Liver (tissue), 9 donors: Measurements from ENCODE around the gene TMEM141. TPM values are rescaled to one million over a fixed set of nuclear protein-coding genes. Genes with fewer than 3 reads are reported as not detected.
A peak's percentile ranks its signal among the peaks of the same experiment; 100 is the strongest.
"Not testable (repeated sequence)": the region's sequence is repeated elsewhere in the genome, so short reads cannot be mapped to it uniquely, and the experiment has no call there.

Source experiments
- DNase-seq: peaks from one replicate; pipeline ENCODE4 v3.0.0-alpha.2; 2017; ENCODE audit warnings: low spot score
- H3K27ac ChIP-seq, 2 donors: one replicate each; pipeline ENCODE4 v1.7.0; 2013; ENCODE audit warnings: inconsistent platforms in 2 of 2, low read length in 2 of 2, control low read depth in 1 of 2, low read depth in 1 of 2, mild to moderate bottlenecking in 1 of 2
- H3K27me3 ChIP-seq, 4 donors: one replicate each; pipeline versions ENCODE4 v1.6.1 to v1.7.0; 2013; ENCODE audit warnings: low read length in 3 of 4, inconsistent platforms in 1 of 4, mild to moderate bottlenecking in 1 of 4, moderate library complexity in 1 of 4; ENCODE audit not compliant: control insufficient read depth in 4 of 4, insufficient read depth in 4 of 4
- H3K36me3 ChIP-seq, 4 donors: one replicate each; pipeline versions ENCODE4 v1.6.1 to v1.7.0; 2013; ENCODE audit warnings: low read length in 3 of 4, mild to moderate bottlenecking in 3 of 4, low read depth in 1 of 4, moderate library complexity in 1 of 4; ENCODE audit not compliant: control insufficient read depth in 4 of 4, insufficient read depth in 3 of 4
- H3K4me1 ChIP-seq, 4 donors: one replicate each; pipeline versions ENCODE4 v1.6.1 to v1.7.0; 2013; ENCODE audit warnings: low read length in 3 of 4, mild to moderate bottlenecking in 3 of 4, moderate library complexity in 1 of 4; ENCODE audit not compliant: control insufficient read depth in 4 of 4, insufficient read depth in 4 of 4
- H3K4me3 ChIP-seq, 3 donors: one replicate each; pipeline versions ENCODE4 v1.6.1 to v1.7.0; 2013; ENCODE audit warnings: low read length in 3 of 3, control low read depth in 1 of 3, low read depth in 1 of 3, mild to moderate bottlenecking in 1 of 3
- H3K9ac ChIP-seq, 2 donors: one replicate each; pipeline ENCODE4 v1.7.0; 2013; ENCODE audit warnings: low read length in 2 of 2, mild to moderate bottlenecking in 2 of 2, moderate library complexity in 2 of 2, control low read depth in 1 of 2, low read depth in 1 of 2
- H3K9me3 ChIP-seq, 4 donors: one replicate each; pipeline versions ENCODE4 v1.6.1 to v1.7.0; 2013; ENCODE audit warnings: low read length in 3 of 4; ENCODE audit not compliant: control insufficient read depth in 4 of 4
- ATF3 ChIP-seq: IDR thresholded peaks from 2 replicates; pipeline ENCODE4 v1.6.1; 2016; ENCODE audit warnings: antibody characterized with exemption
- CTCF ChIP-seq: fragments of 150-350 bp; IDR thresholded peaks from 2 replicates; pipeline ENCODE4 v1.5.1; 2017; ENCODE audit warnings: improper control_type of control experiment, low read depth, low read length; ENCODE audit not compliant: missing input control
- EGR1 ChIP-seq, 2 donors: IDR thresholded peaks; 2 replicates each; pipeline ENCODE4 v1.6.1; 2016 to 2018; ENCODE audit warnings: antibody characterized with exemption in 2 of 2, low read depth in 2 of 2
- FOXA1 ChIP-seq: IDR thresholded peaks from 2 replicates; pipeline ENCODE4 v1.6.1; 2016; ENCODE audit warnings: antibody characterized with exemption
- FOXA2 ChIP-seq: IDR thresholded peaks from 2 replicates; pipeline ENCODE4 v1.6.1; 2016; ENCODE audit warnings: antibody characterized with exemption
- GABPA ChIP-seq, 2 donors: IDR thresholded peaks in 1 of 2; conservative IDR thresholded peaks in 1 of 2; 2 replicates each; pipeline ENCODE4 v1.6.1; 2016; ENCODE audit warnings: antibody characterized with exemption in 2 of 2, mild to moderate bottlenecking in 1 of 2, moderate library complexity in 1 of 2
- HNF4A ChIP-seq, 2 donors: conservative IDR thresholded peaks; 2 replicates each; pipeline ENCODE4 v1.6.1; 2016; ENCODE audit warnings: antibody characterized with exemption in 2 of 2, mild to moderate bottlenecking in 2 of 2
- HNF4G ChIP-seq: IDR thresholded peaks from 2 replicates; pipeline ENCODE4 v1.6.1; 2016; ENCODE audit warnings: antibody characterized with exemption
- JUND ChIP-seq, 2 donors: IDR thresholded peaks; 2 replicates each; pipeline ENCODE4 v1.6.1; 2016; ENCODE audit warnings: antibody characterized with exemption in 2 of 2
- MAX ChIP-seq: IDR thresholded peaks from 2 replicates; pipeline ENCODE4 v1.6.1; 2016; ENCODE audit warnings: antibody characterized with exemption
- NR2F2 ChIP-seq: IDR thresholded peaks from 2 replicates; pipeline ENCODE4 v1.6.1; 2016; ENCODE audit warnings: antibody characterized with exemption
- RAD21 ChIP-seq, 2 donors: IDR thresholded peaks; 2 replicates each; pipeline ENCODE4 v1.6.1; 2016; ENCODE audit warnings: antibody characterized with exemption in 2 of 2, mild to moderate bottlenecking in 2 of 2
- RXRA ChIP-seq, 2 donors: IDR thresholded peaks; 2 replicates each; pipeline ENCODE4 v1.6.1; 2017 to 2018; ENCODE audit warnings: antibody characterized with exemption in 2 of 2, mild to moderate bottlenecking in 1 of 2
- SP1 ChIP-seq: IDR thresholded peaks from 2 replicates; pipeline ENCODE4 v1.6.1; 2018; ENCODE audit warnings: antibody characterized with exemption, mild to moderate bottlenecking
- TAF1 ChIP-seq: conservative IDR thresholded peaks from 2 replicates; pipeline ENCODE4 v1.6.1; 2016; ENCODE audit warnings: antibody characterized with exemption, mild to moderate bottlenecking
- YY1 ChIP-seq: IDR thresholded peaks from 2 replicates; pipeline ENCODE4 v1.6.1; 2016; ENCODE audit warnings: antibody characterized with exemption, mild to moderate bottlenecking
- WGBS: extraction: QIAGEN DNeasy Blood & Tissue Kit; methylation state at CpG from one replicate; pipeline ENCODE4 v1.1.7; 2013; 5-methylcytosine and 5-hydroxymethylcytosine counted together
- polyA plus RNA-seq, 2 donors: library from polyadenylated mRNA; stranded (reverse) in 1 of 2; unstranded in 1 of 2; fragments of 200-250 nt in 1 of 2; fragments of >200 nt in 1 of 2; fragmentation: Nextera tagmentation in 1 of 2; extraction: Ambion mirVana in 1 of 2; gene quantifications; one replicate each; pipeline versions ENCODE4 v1.2.1 to v1.2.3, GENCODE V29; 2013 to 2015
- total RNA-seq, 2 donors: library from RNA; depleted of rRNA; stranded (reverse); fragments of >200 nt; gene quantifications; one replicate each; pipeline ENCODE4 v1.2.3, GENCODE V29; 2014
- TF ChIP-seq, protein P1 (sequence below): IDR thresholded peaks from 2 replicates; pipeline ENCODE4 v1.6.1; 2016; ENCODE audit warnings: antibody characterized with exemption
- TF ChIP-seq, protein P2 (sequence below): IDR thresholded peaks from 2 replicates; pipeline ENCODE4 v1.6.1; 2016; ENCODE audit warnings: antibody characterized with exemption, mild to moderate bottlenecking
- donor health status: healthy.
- donor health status: healthy.
- donor health status: healthy.
- donor health status: healthy.
- donor health status: healthy.

TMEM141 gene
- total and polyA plus RNA-seq, 4 donors = 32.2 to 74.7 (median 66.2) TPM

DNA sequence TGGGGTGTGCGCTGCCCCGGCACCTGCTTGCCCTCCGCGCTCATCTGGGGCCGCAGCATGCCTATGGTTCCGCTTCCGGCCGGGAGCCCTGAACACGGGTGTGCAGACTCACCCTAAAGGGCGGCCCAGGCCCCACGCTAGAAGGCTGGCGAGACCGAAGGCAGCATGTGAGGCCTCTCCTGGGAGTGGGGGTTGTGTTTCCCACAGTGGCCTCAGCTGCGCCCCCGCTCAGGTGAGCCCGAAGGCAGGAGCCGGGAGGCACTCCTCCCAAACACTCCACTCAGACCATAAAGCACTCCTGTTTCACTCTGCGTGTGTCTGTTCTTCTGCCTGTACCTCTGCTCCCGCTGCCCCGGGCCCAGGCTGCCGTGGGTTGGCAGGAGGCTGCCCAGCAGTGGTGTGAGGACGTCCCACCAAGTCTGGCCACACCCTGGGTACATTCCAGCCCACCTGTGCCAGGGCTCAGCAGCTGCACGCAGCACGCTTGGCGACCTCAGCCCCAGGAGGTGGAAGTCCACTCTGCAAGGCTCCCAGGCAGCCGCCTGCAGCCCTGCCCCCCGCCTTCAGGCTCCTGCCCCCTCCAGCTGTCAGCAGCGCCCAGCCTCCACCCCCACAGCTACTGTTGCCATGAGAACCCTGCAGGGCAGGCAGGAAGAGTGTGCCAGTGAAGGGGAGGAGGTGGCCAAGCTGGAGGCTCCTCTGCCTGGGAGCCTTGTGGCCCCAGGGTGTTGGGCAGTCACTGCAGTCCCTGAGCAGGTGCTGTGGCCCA lies 49.9 kb downstream of the TMEM141 start:
- TF ChIP-seq JUND (IDR thresholded peaks at IDR 0.05) (no peak), YY1 (no peak), TAF1 (no peak), EGR1 (IDR thresholded peaks at IDR 0.05; ENCODE audit: low read depth in 2 of 2) (peak; percentile 71 to 76), FOXA1 (no peak), RXRA (IDR thresholded peaks at IDR 0.05) (peak; percentile 57 to 65), HNF4G (peak; percentile 88), FOXA2 (no peak), CTCF (no peak), RAD21 (IDR thresholded peaks at IDR 0.05) (peak in 1 of 2 donors; percentile 56), NR2F2 (peak; percentile 9), SP1 (peak; percentile 92), ATF3 (no peak), MAX (no peak), GABPA (IDR thresholded peaks at IDR 0.05 in 1 of 2, conservative IDR thresholded peaks at IDR 0.05 in 1 of 2) (no peak), HNF4A (conservative IDR thresholded peaks at IDR 0.05) (peak; percentile 88 to 92)
- TF ChIP-seq, protein P1, sequence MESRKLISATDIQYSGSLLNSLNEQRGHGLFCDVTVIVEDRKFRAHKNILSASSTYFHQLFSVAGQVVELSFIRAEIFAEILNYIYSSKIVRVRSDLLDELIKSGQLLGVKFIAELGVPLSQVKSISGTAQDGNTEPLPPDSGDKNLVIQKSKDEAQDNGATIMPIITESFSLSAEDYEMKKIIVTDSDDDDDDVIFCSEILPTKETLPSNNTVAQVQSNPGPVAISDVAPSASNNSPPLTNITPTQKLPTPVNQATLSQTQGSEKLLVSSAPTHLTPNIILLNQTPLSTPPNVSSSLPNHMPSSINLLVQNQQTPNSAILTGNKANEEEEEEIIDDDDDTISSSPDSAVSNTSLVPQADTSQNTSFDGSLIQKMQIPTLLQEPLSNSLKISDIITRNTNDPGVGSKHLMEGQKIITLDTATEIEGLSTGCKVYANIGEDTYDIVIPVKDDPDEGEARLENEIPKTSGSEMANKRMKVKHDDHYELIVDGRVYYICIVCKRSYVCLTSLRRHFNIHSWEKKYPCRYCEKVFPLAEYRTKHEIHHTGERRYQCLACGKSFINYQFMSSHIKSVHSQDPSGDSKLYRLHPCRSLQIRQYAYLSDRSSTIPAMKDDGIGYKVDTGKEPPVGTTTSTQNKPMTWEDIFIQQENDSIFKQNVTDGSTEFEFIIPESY = no peak
- TF ChIP-seq, protein P2, sequence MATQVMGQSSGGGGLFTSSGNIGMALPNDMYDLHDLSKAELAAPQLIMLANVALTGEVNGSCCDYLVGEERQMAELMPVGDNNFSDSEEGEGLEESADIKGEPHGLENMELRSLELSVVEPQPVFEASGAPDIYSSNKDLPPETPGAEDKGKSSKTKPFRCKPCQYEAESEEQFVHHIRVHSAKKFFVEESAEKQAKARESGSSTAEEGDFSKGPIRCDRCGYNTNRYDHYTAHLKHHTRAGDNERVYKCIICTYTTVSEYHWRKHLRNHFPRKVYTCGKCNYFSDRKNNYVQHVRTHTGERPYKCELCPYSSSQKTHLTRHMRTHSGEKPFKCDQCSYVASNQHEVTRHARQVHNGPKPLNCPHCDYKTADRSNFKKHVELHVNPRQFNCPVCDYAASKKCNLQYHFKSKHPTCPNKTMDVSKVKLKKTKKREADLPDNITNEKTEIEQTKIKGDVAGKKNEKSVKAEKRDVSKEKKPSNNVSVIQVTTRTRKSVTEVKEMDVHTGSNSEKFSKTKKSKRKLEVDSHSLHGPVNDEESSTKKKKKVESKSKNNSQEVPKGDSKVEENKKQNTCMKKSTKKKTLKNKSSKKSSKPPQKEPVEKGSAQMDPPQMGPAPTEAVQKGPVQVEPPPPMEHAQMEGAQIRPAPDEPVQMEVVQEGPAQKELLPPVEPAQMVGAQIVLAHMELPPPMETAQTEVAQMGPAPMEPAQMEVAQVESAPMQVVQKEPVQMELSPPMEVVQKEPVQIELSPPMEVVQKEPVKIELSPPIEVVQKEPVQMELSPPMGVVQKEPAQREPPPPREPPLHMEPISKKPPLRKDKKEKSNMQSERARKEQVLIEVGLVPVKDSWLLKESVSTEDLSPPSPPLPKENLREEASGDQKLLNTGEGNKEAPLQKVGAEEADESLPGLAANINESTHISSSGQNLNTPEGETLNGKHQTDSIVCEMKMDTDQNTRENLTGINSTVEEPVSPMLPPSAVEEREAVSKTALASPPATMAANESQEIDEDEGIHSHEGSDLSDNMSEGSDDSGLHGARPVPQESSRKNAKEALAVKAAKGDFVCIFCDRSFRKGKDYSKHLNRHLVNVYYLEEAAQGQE = no peak
- Histone ChIP-seq H3K4me3 (no peak overlapping the region), H3K9me3 (no peaks in the 10 kb centered on the region), H3K4me1 (peaks cover 16 to 40% (median 32%) of the 10 kb centered on the region in 4 donors), H3K27me3 (no peaks in the 10 kb centered on the region), H3K36me3 (peaks cover 0 to 9% (median 7%) of the 10 kb centered on the region in 4 donors), H3K9ac (no peak overlapping the region), H3K27ac (peak overlapping the region in 1 of 2 donors; percentile 40)
- WGBS = 59% methylated on average over 28 of the region's 28 CpGs
- no peak for DNase-seq

GRCh38 chr9:136841646-136842379 lies 50.7 kb downstream of the TMEM141 start:
- H3K4me3 ChIP-seq, DNase-seq, H3K9ac ChIP-seq, H3K27me3 ChIP-seq, H3K36me3 ChIP-seq, H3K9me3 ChIP-seq: not testable (repeated sequence)
- Histone ChIP-seq H3K27ac (peak overlapping the region in 1 of 2 donors; percentile 40), H3K4me1 (peaks cover 16 to 42% (median 34%) of the 10 kb centered on the region in 4 donors)
- 40% methylated on average over 16 of the region's 16 CpGs for WGBS
